Nephron (organoid): ENCODE results near the gene LRP4.

Experiments
- H3K27ac Mint-ChIP-seq, 3 experiments: 2 replicates each; pipeline ENCODE4 v1.8.0; 2020; ENCODE audit warnings: mixed read lengths in 3 of 3, mild to moderate bottlenecking in 2 of 3, moderate library complexity in 1 of 3
- H3K27me3 Mint-ChIP-seq: 2 replicates; pipeline ENCODE4 v1.8.0; 2021; ENCODE audit warnings: low read depth, mild to moderate bottlenecking, moderate library complexity, mixed read lengths
- H3K36me3 Mint-ChIP-seq: 2 replicates; pipeline ENCODE4 v1.8.0; 2020; ENCODE audit warnings: low read depth, mixed read lengths
- H3K4me1 Mint-ChIP-seq: 2 replicates; pipeline ENCODE4 v1.8.0; 2020; ENCODE audit warnings: mixed read lengths
- H3K4me3 Mint-ChIP-seq, 3 experiments: 2 replicates each; pipeline ENCODE4 v1.8.0; 2020; ENCODE audit warnings: mild to moderate bottlenecking in 3 of 3, mixed read lengths in 3 of 3, moderate library complexity in 2 of 3
- H3K9me3 Mint-ChIP-seq: 2 replicates; pipeline ENCODE4 v1.8.0; 2020; ENCODE audit warnings: mixed read lengths
- CTCF ChIP-seq, 3 experiments: fragments of 200-600 bp; sonication (generic); IDR thresholded peaks; one replicate each; pipeline ENCODE4 v1.5.0; 2021; ENCODE audit warnings: antibody characterized with exemption in 3 of 3; ENCODE audit not compliant: unreplicated experiment in 3 of 3

Gene LRP4

GRCh38 chr11:46914910-46915309, 3.4 kb downstream of the LRP4 start:
- Mint-ChIP-seq H3K4me3 (peak overlapping the region; percentile 75 to 88 (median 80)), H3K9me3 (no peaks in the 10 kb centered on the region), H3K36me3 (no peaks in the 10 kb centered on the region), H3K4me1 (peaks cover 63% of the 10 kb centered on the region), H3K27ac (peak overlapping the region; percentile 82 to 93 (median 91)), H3K27me3 (peaks cover 8% of the 10 kb centered on the region)
- TF ChIP-seq CTCF (IDR thresholded peaks at IDR 0.05; ENCODE audit: unreplicated experiment in 3 of 3): no peak

- peak overlapping the region; percentile 82 to 93 (median 91) for H3K27ac Mint-ChIP-seq
- H3K36me3 Mint-ChIP-seq: no peaks in the 10 kb centered on the region
- no peaks in the 10 kb centered on the region for H3K9me3 Mint-ChIP-seq
- no peak for TF ChIP-seq CTCF (IDR thresholded peaks at IDR 0.05; ENCODE audit: unreplicated experiment in 3 of 3)
- peaks cover 8% of the 10 kb centered on the region for H3K27me3 Mint-ChIP-seq
- H3K4me3 Mint-ChIP-seq: peak overlapping the region; percentile 75 to 88 (median 80)
- peaks cover 58% of the 10 kb centered on the region for H3K4me1 Mint-ChIP-seq
Measured at GRCh38 chr11:46914363-46914762, 4.0 kb downstream of the LRP4 start.

- Mint-ChIP-seq H3K36me3 (no peaks in the 10 kb centered on the region), H3K27ac (peak overlapping the region; percentile 82 to 93 (median 91)), H3K27me3 (peaks cover 8% of the 10 kb centered on the region), H3K9me3 (no peaks in the 10 kb centered on the region), H3K4me1 (peaks cover 50% of the 10 kb centered on the region), H3K4me3 (peak overlapping the region; percentile 80 to 88 (median 80))
- TF ChIP-seq CTCF (IDR thresholded peaks at IDR 0.05; ENCODE audit: unreplicated experiment in 3 of 3): no peak
Measured at GRCh38 chr11:46913484-46913883, 4.9 kb downstream of the LRP4 start.

- no peaks in the 10 kb centered on the region for H3K9me3 Mint-ChIP-seq
- H3K27me3 Mint-ChIP-seq: peaks cover 8% of the 10 kb centered on the region
- no peaks in the 10 kb centered on the region for H3K36me3 Mint-ChIP-seq
- TF ChIP-seq CTCF (IDR thresholded peaks at IDR 0.05; ENCODE audit: unreplicated experiment in 3 of 3): no peak
- peak overlapping the region; percentile 82 to 93 (median 91) for H3K27ac Mint-ChIP-seq
- H3K4me3 Mint-ChIP-seq: peak overlapping the region; percentile 74 to 80 (median 80)
- peaks cover 50% of the 10 kb centered on the region for H3K4me1 Mint-ChIP-seq
Measured at GRCh38 chr11:46912526-46913150, 5.7 kb downstream of the LRP4 start.

GRCh38 chr11:46907606-46908005, 10.7 kb downstream of the LRP4 start:
- TF ChIP-seq CTCF (IDR thresholded peaks at IDR 0.05; ENCODE audit: unreplicated experiment in 3 of 3): no peak
- H3K27ac Mint-ChIP-seq: peak overlapping the region in 1 of 3 experiments; percentile 75
- H3K27me3 Mint-ChIP-seq: no peaks in the 10 kb centered on the region
- no peak overlapping the region for H3K4me3 Mint-ChIP-seq
- H3K9me3 Mint-ChIP-seq: no peaks in the 10 kb centered on the region
- H3K4me1 Mint-ChIP-seq: peaks cover 35% of the 10 kb centered on the region
- H3K36me3 Mint-ChIP-seq: no peaks in the 10 kb centered on the region

GRCh38 chr11:46906609-46907041, 11.7 kb downstream of the LRP4 start:
- Mint-ChIP-seq H3K27me3 (no peaks in the 10 kb centered on the region), H3K36me3 (no peaks in the 10 kb centered on the region), H3K27ac (peak overlapping the region; percentile 43 to 75 (median 66)), H3K4me1 (peaks cover 27% of the 10 kb centered on the region), H3K4me3 (no peak overlapping the region), H3K9me3 (no peaks in the 10 kb centered on the region)
- no peak for TF ChIP-seq CTCF (IDR thresholded peaks at IDR 0.05; ENCODE audit: unreplicated experiment in 3 of 3)
